Measurements from ENCODE around the gene VEZF1. TPM values are rescaled to one million over a fixed set of nuclear protein-coding genes. Genes with fewer than 3 reads are reported as not detected.

Gene VEZF1
- total and polyA plus RNA-seq, 2 of the 4 experiments (the other 2 are of a cell fraction), result 21.1 to 42.1 TPM

DNA sequence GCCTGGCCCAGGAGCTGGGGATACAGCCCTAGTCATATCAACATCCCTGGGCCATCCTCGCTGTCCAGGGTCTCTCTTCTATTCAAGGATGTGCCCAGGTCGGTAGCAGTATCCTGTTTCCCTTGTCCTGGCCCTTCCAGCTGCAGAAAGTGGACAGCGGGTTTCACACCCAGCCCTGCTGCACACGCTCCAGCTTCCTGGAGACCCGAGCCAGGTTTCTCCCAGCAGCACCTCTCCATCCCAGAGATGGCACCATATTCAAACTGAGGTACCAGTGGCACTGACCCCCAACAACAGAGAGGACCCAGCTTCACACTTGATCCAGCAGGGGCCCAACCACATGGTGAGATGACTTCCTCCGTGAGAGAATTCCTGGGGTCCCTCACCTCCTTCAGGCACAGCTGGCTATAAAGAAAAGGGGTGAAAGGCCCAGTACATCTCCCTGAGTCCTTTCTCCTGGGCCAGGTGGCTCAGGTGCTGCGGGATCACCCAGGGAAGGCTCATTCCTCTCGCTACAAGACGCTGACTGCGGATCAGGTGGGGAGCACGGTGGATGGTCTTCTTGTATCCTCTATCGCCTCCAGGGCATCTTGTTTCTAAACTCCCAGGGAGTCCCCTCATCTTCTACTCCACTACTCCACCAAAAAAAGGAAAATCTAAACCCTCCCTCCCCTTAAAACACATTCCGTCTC lies 34.2 kb downstream of the VEZF1 start:
- peak overlapping the region; percentile 66 for H2AFZ ChIP-seq (replicated peaks; ENCODE audit: low read length, poor library complexity)
- H3K4me3 ChIP-seq (ENCODE audit: insufficient read depth, low read depth, low read length), result peak overlapping the region; percentile 93
- H3K9ac ChIP-seq (ENCODE audit: low read depth, low read length), result peak overlapping the region; percentile 66
- in situ Hi-C loops (cut with MboI; ENCODE audit: low sequenced_read_pairs), result no loop called here
- H3K27ac ChIP-seq (ENCODE audit: insufficient read depth, low read length), result peak overlapping the region; percentile 79
- peak overlapping the region; percentile 83 for H2BK20ac ChIP-seq (ENCODE audit: low read depth, low read length)
- H3K36me3 ChIP-seq (ENCODE audit: control insufficient read depth, insufficient read depth, low read length), result no peaks in the 10 kb centered on the region
- H3K27me3 ChIP-seq (ENCODE audit: control insufficient read depth, insufficient read depth, low read length), result no peaks in the 10 kb centered on the region
- H4K20me1 ChIP-seq (ENCODE audit: insufficient read depth, low read length), result 0 out of 2 replicates have a peak, but pooled peaks cover 2% of the 10 kb centered on the region
- ChIA-PET POLR2A (ENCODE audit: unreplicated experiment) (interaction anchor here (0.6 to 2.5 kb wide), 5 partner anchors 30 to 84 kb away, joined by 3 to 15 read pairs (median 3); partner anchors contain the start of gene SRSF1), CTCF (interaction anchor here (0.5 to 1.2 kb wide), 6 partner anchors 19 to 98 kb away, joined by 3 to 5 read pairs (median 4); no protein-coding TSS in a partner anchor)
- dilution Hi-C loops (cut with HindIII; ENCODE audit: low sequenced_read_pairs, unreplicated experiment), result no loop called here
- H4K8ac ChIP-seq (ENCODE audit: low read depth in 2 of 2, low read length in 2 of 2), result peak overlapping the region; percentile 82 to 83
- peak overlapping the region; percentile 87 for H3K4me2 ChIP-seq (ENCODE audit: low read depth, low read length)
- peak overlapping the region; percentile 97 for H3K56ac ChIP-seq (ENCODE audit: extremely low read depth, insufficient read depth, low read length)
- peak overlapping the region; percentile 70 for H2AK9ac ChIP-seq (replicated peaks; ENCODE audit: low read depth, low read length, poor library complexity)
- peak overlapping the region; percentile 96 for H3K14ac ChIP-seq (replicated peaks; ENCODE audit: low read depth, low read length)
- H2BK15ac ChIP-seq (ENCODE audit: low read depth, low read length), result peak overlapping the region; percentile 86
- no peak for ATAC-seq (ENCODE audit: low read depth)
- H2AK5ac ChIP-seq (ENCODE audit: low read depth, low read length), result peak overlapping the region; percentile 85
- H2BK5ac ChIP-seq (ENCODE audit: low read depth, low read length, poor library complexity, severe bottlenecking), result peak overlapping the region; percentile 59
- no peak for DNase-seq
- H3K79me1 ChIP-seq (ENCODE audit: low read depth in 1 of 2, low read length in 2 of 2), result peaks cover 23 to 57% of the 10 kb centered on the region in 2 experiments
- peak overlapping the region; percentile 92 for H3K23ac ChIP-seq (ENCODE audit: low read depth, low read length)
- WGBS, 2 experiments (ENCODE audit: extremely low coverage in 2 of 2, insufficient read length in 1 of 2), result 67% methylated on average over 4 of the region's 13 CpGs; no CpG with 5 or more reads in 1 of the 2 experiments
- peak overlapping the region; percentile 92 for H3K4ac ChIP-seq (ENCODE audit: low read depth, low read length)
- no TSS peak for BruUV-seq (replicated peaks)
- H2BK120ac ChIP-seq (ENCODE audit: low read depth, low read length), result peak overlapping the region; percentile 84
- peak overlapping the region; percentile 94 for H4K91ac ChIP-seq (ENCODE audit: insufficient read depth, low read depth, low read length)
- H3K18ac ChIP-seq (ENCODE audit: low read depth, low read length), result peak overlapping the region; percentile 40
- peak overlapping the region; percentile 33; the same call in 1 of the 2 replicates for H4K5ac ChIP-seq (ENCODE audit: low read depth, low read length)
- H3K9me3 ChIP-seq (ENCODE audit: control insufficient read depth, insufficient read depth, low read length), result no peaks in the 10 kb centered on the region
- peaks cover 28% of the 10 kb centered on the region for H3K9me1 ChIP-seq (ENCODE audit: insufficient read depth, low read length)
- H3K4me1 ChIP-seq (ENCODE audit: control insufficient read depth, insufficient read depth, low read length), result peaks cover 35% of the 10 kb centered on the region
- intact Hi-C loops (cut with micrococcal nuclease), result loop anchor here (2.0 kb wide), 1 partner anchor 79 kb away; no protein-coding TSS in a partner anchor
- TF ChIP-seq MXI1 (IDR thresholded peaks at IDR 0.05; ENCODE audit: borderline replicate concordance, low read depth, low read length) (no peak), NFE2L2 (IDR thresholded peaks at IDR 0.05; ENCODE audit: low read depth, low read length) (no peak), SMC3 (IDR thresholded peaks at IDR 0.05; ENCODE audit: low read depth, low read length) (no peak), USF2 (IDR thresholded peaks at IDR 0.05; ENCODE audit: low read depth, low read length) (no peak), CHD1 (IDR thresholded peaks at IDR 0.05; ENCODE audit: low read depth, low read length) (no peak), RFX5 (IDR thresholded peaks at IDR 0.05; ENCODE audit: low read depth, low read length) (no peak), CTCF (conservative IDR thresholded peaks at IDR 0.05; ENCODE audit: low read depth, low read length) (no peak), BHLHE40 (IDR thresholded peaks at IDR 0.05; ENCODE audit: low read depth, low read length) (no peak), MAFK (IDR thresholded peaks at IDR 0.05; ENCODE audit: low read depth, low read length) (no peak)
